RWPE2 (cell line): ENCODE measurements around the gene FOSL2.

Experiments used
- ATAC-seq: fragments of 200-7000 bp; cut with Tn5 transposase; 3 replicates; pipeline ENCODE4 v1.9.1; 2021; ENCODE audit warnings: low read depth
- DNase-seq: peaks from one replicate; pipeline ENCODE4 v3.0.0-alpha.2; 2020; ENCODE audit warnings: low spot score
- H3K27ac ChIP-seq: fragments of 450-650 bp; 2 replicates; pipeline ENCODE4 v1.5.1; 2017; ENCODE audit warnings: mild to moderate bottlenecking; ENCODE audit not compliant: poor library complexity, severe bottlenecking
- H3K27me3 ChIP-seq: fragments of 250-450 bp; sonication (Bioruptor Pico); 2 replicates; pipeline ENCODE4 v1.5.1; 2021; ENCODE audit warnings: mild to moderate bottlenecking, moderate library complexity; ENCODE audit not compliant: insufficient read depth, poor library complexity, severe bottlenecking
- H3K36me3 ChIP-seq: fragments of 250-450 bp; sonication (Bioruptor Pico); 2 replicates; pipeline ENCODE4 v1.5.1; 2020; ENCODE audit warnings: low read depth, mild to moderate bottlenecking, moderate library complexity
- H3K4me1 ChIP-seq: fragments of 250-450 bp; sonication (Bioruptor Pico); 2 replicates; pipeline ENCODE4 v1.5.1; 2021; ENCODE audit warnings: mild to moderate bottlenecking, moderate library complexity; ENCODE audit not compliant: insufficient read depth, poor library complexity, severe bottlenecking
- H3K4me3 ChIP-seq: fragments of 250-450 bp; sonication (Bioruptor Pico); 2 replicates; pipeline ENCODE4 v1.5.1; 2021; ENCODE audit warnings: mild to moderate bottlenecking, moderate library complexity; ENCODE audit not compliant: severe bottlenecking
- H3K9me3 ChIP-seq: fragments of 250-450 bp; sonication (Bioruptor Pico); 2 replicates; pipeline ENCODE4 v1.5.1; 2021; ENCODE audit warnings: mild to moderate bottlenecking, moderate library complexity; ENCODE audit not compliant: severe bottlenecking
- CTCF ChIP-seq: fragments of 450-650 bp; IDR thresholded peaks from one replicate; pipeline ENCODE4 v1.5.1; 2017; ENCODE audit warnings: mild to moderate bottlenecking, moderate library complexity; ENCODE audit not compliant: poor library complexity, severe bottlenecking

FOSL2 gene

GRCh38 chr2:28432362-28432761 is 39.7 kb downstream of the FOSL2 start:
- no peak overlapping the region for H3K4me3 ChIP-seq
- no peaks in the 10 kb centered on the region for H3K27me3 ChIP-seq
- ATAC-seq, result no peak
- TF ChIP-seq CTCF, result no peak
- no peaks in the 10 kb centered on the region for H3K36me3 ChIP-seq
- no peaks in the 10 kb centered on the region for H3K9me3 ChIP-seq
- H3K4me1 ChIP-seq, result peaks cover 16% of the 10 kb centered on the region
- H3K27ac ChIP-seq, result no peak overlapping the region
- no peak for DNase-seq

GRCh38 chr2:28433215-28433614 is 40.6 kb downstream of the FOSL2 start:
- Histone ChIP-seq H3K9me3 (no peaks in the 10 kb centered on the region), H3K4me1 (peaks cover 20% of the 10 kb centered on the region), H3K27ac (no peak overlapping the region), H3K36me3 (no peaks in the 10 kb centered on the region), H3K4me3 (no peak overlapping the region), H3K27me3 (no peaks in the 10 kb centered on the region)
- ATAC-seq (no peak), DNase-seq (no peak)
- no peak for TF ChIP-seq CTCF

GRCh38 chr2:28433935-28434599 is 41.4 kb downstream of the FOSL2 start:
- Histone ChIP-seq H3K4me1 (peaks cover 20% of the 10 kb centered on the region), H3K36me3 (no peaks in the 10 kb centered on the region), H3K27ac (no peak overlapping the region), H3K9me3 (no peaks in the 10 kb centered on the region), H3K4me3 (no peak overlapping the region), H3K27me3 (no peaks in the 10 kb centered on the region)
- no peak for DNase-seq
- no peak for ATAC-seq
- no peak for TF ChIP-seq CTCF

GRCh38 chr2:28434600-28434989 is 41.9 kb downstream of the FOSL2 start:
- Histone ChIP-seq H3K27ac (no peak overlapping the region), H3K4me3 (no peak overlapping the region), H3K36me3 (no peaks in the 10 kb centered on the region), H3K27me3 (no peaks in the 10 kb centered on the region), H3K4me1 (peaks cover 20% of the 10 kb centered on the region), H3K9me3 (no peaks in the 10 kb centered on the region)
- ATAC-seq, result no peak
- DNase-seq, result no peak
- TF ChIP-seq CTCF, result no peak

- Histone ChIP-seq H3K4me3 (no peak overlapping the region), H3K4me1 (peaks cover 20% of the 10 kb centered on the region), H3K27ac (peak overlapping the region; percentile 85), H3K36me3 (no peaks in the 10 kb centered on the region), H3K9me3 (no peaks in the 10 kb centered on the region), H3K27me3 (no peaks in the 10 kb centered on the region)
- no peak for TF ChIP-seq CTCF
- ATAC-seq (no peak), DNase-seq (no peak)
Measured at GRCh38 chr2:28435241-28435640, 42.6 kb downstream of the FOSL2 start.
